HG02623 (cell line): ENCODE measurements around the gene TERB1.
A peak's percentile ranks its signal among the peaks of the same experiment; 100 is the strongest.

Experiments used
- ATAC-seq: cut with Tn5 transposase; IDR thresholded peaks from one replicate; pipeline ENCODE4 v1.9.1; 2021; ENCODE audit warnings: moderate library complexity; ENCODE audit not compliant: unreplicated experiment

The TERB1 gene

GRCh38 chr16:66751053-66751302 is 50.4 kb downstream of the TERB1 start:
- ATAC-seq: peak; percentile 12

- ATAC-seq: no peak
These were observed 50.9 kb downstream of the TERB1 start for GRCh38 chr16:66750279-66751052.

- no peak for ATAC-seq
These were observed 54.7 kb downstream of the TERB1 start for GRCh38 chr16:66746682-66747081.

GRCh38 chr16:66746048-66746447 is 55.3 kb downstream of the TERB1 start:
- no peak for ATAC-seq

- no peak for ATAC-seq
These were observed 59.2 kb downstream of the TERB1 start for GRCh38 chr16:66741950-66742808.

- no peak for ATAC-seq
These were observed 60.0 kb downstream of the TERB1 start for GRCh38 chr16:66741169-66741900.

DNA sequence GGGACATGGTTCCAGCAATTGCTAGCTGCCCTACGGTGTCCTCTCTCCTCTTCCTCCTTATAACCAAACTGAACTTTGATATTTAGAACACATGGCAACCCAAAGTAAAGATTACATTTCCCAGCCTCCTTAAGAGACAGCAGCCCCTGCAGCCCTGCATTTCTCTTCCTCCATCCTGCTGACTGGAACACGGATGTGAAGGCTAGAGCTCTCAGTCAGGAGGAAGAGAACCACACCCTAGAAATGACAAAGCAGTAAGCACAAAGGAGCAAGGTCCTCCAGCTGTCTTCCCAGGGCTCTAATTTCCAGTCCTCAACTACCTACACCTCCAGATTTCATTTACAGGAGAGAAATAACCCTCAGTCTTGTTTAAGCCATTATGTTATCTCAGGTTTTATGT is 60.9 kb downstream of the TERB1 start:
- no peak for ATAC-seq

DNA sequence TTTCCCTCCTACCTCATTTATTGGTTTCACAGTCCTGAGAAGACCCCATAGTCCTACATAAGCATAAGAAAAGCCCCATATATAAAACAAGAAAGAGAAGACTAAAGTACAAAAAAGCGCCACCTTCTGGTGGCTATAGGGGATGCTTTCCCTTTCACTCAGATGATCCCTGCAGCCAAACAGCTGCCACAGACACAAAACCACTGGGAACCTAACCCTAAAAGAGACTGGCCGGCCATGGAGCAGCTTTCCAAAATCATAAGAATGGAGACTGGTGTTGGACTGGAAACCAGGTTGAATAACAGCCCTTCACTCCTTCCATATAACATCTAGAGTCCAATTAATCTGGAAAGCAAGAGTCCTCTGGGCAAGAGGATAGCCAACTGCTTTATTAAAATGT is 61.4 kb downstream of the TERB1 start:
- no peak for ATAC-seq

DNA sequence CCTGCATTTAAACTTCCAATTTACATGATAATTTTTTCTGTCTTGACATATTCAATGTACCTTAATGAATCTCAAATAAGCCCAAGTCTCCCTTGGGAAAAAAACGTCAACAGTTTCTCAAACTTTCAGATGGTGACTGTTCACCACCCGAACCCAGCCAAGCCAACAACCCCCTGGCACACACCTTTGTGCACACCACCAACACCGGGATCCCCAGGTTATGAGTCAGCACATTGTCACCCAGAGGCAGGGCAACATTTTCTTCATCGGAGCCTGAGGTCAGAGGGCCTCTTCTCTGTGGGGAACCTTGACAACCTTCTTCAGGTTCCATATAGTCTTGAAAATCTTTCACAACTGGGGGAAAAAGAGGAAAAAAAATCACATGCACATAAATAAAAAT is 65.5 kb downstream of the TERB1 start:
- ATAC-seq: no peak

GRCh38 chr16:66731101-66731500 is 70.3 kb downstream of the TERB1 start:
- ATAC-seq: no peak

DNA sequence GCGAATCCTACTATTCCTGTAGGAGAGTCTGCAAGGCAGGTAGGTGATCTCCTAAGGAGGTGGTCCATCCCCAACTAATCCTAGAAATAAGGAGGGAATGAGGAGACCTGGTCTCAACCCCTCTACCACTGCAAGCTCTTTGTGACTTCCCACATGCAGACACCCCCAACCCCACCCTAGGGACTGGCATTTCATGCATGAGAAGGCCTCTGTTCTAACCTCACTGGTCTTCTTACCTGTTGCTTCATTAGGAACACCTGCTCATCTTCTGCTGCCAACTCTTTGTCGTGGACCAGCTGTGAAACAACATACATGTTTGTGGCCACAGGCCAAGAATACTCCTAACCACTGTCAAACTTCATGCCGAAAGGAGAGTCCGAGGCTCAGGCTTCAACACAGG is 72.6 kb downstream of the TERB1 start:
- no peak for ATAC-seq

- no peak for ATAC-seq
These were observed 73.1 kb downstream of the TERB1 start for GRCh38 chr16:66728117-66728787.

- ATAC-seq: no peak
These were observed 80.6 kb downstream of the TERB1 start for GRCh38 chr16:66720766-66721165.

- no peak for ATAC-seq
These were observed 82.1 kb downstream of the TERB1 start for GRCh38 chr16:66719246-66719645.

DNA sequence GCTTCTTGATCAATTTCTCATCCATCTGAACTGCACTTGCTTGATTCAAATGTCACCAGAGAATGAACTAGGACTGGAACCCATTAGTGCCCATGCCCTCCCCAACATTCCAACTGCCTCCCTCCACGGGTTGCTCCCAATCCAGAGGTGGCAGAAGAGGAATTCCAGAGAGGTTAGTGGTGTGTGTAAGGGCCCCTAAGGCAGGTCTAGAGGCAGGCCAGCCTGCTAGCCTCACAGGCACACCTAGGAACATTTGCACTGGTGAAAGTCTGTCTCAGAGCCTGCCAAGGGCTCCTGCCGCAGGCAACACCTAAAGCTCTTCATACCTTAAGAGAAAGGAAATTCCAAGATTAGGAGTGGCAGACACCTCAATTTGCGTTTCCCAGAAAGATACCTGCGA is 83.6 kb downstream of the TERB1 start:
- no peak for ATAC-seq

- no peak for ATAC-seq
These were observed 84.2 kb downstream of the TERB1 start for GRCh38 chr16:66717112-66717675.

DNA sequence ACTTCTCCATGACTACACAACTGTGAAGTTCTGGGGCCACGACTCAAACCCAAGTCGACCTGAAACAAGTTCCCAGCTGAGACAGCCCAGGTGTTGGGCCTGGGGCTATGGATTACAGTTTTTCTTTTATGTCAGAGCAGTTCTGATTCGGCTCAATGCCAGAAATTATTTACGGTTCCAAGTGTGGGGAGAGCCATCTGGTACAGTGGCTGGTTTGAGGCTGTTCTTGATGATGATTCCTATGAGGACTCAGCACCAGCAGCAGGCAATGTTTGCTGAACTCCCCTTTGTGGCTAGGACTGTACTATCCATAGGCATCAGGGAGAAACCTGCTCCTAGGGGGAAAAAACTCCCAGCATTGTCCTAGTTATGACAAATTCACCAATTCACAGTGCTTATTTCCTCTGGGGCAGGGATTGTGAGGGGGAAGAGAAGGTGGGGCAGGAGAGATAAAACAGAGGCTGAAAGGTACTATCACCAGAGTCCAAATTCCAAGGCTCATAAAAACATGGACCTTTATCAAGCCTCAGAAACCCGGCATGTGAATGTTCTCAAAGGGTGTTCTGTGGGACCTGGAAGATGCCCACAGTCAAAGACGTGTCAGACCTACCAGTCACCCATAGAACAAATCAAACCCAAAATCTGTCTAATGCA is 86.6 kb downstream of the TERB1 start:
- ATAC-seq: no peak

DNA sequence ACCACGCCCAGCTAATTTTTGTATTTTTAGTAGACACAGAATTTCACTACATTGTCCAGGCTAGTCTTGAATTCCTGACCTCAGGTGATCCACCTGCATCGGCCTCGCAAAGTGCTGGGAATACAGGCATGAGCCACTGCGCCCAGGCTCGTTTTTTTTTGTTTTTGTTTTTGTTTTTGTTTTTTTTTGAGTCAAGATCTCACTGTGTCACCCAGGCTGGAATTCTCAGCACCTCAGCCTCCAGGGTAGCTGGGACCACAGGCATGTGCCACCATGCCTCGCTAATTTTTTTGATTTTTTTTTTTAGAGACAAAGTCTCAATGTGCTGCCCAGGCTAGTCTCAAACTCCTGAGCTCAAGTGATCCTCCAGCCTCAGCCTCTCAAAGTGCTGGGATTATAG is 87.3 kb downstream of the TERB1 start:
- no peak for ATAC-seq

GRCh38 chr16:66713076-66713475 is 88.3 kb downstream of the TERB1 start:
- no peak for ATAC-seq

GRCh38 chr16:66712512-66712911 is 88.9 kb downstream of the TERB1 start:
- no peak for ATAC-seq
